ENCODE data around the gene LPAR3.

The LPAR3 gene

GRCh38 chr1:84855691-84856630, 37.0 kb downstream of the LPAR3 start:
- H3K4me3 ChIP-seq (ENCODE audit: low read length) = no peak overlapping the region
- no peak for TF ChIP-seq ZNF274 (IDR thresholded peaks at IDR 0.05; ENCODE audit: low read depth, low read length)

- no peak for TF ChIP-seq ZNF274 (IDR thresholded peaks at IDR 0.05; ENCODE audit: low read depth, low read length)
- H3K4me3 ChIP-seq (ENCODE audit: low read length) = no peak overlapping the region
Observed at GRCh38 chr1:84855168-84855567, 37.8 kb downstream of the LPAR3 start.

GRCh38 chr1:84853741-84854721, 39.0 kb downstream of the LPAR3 start:
- TF ChIP-seq ZNF274 (IDR thresholded peaks at IDR 0.05; ENCODE audit: low read depth, low read length) = no peak
- H3K4me3 ChIP-seq (ENCODE audit: low read length) = no peak overlapping the region

- no peak for TF ChIP-seq ZNF274 (IDR thresholded peaks at IDR 0.05; ENCODE audit: low read depth, low read length)
- no peak overlapping the region for H3K4me3 ChIP-seq (ENCODE audit: low read length)
Observed at GRCh38 chr1:84851839-84852238, 41.2 kb downstream of the LPAR3 start.

GRCh38 chr1:84849357-84849975, 43.5 kb downstream of the LPAR3 start:
- no peak for TF ChIP-seq ZNF274 (IDR thresholded peaks at IDR 0.05; ENCODE audit: low read depth, low read length)
- no peak overlapping the region for H3K4me3 ChIP-seq (ENCODE audit: low read length)

- no peak overlapping the region for H3K4me3 ChIP-seq (ENCODE audit: low read length)
- no peak for TF ChIP-seq ZNF274 (IDR thresholded peaks at IDR 0.05; ENCODE audit: low read depth, low read length)
Observed at GRCh38 chr1:84847253-84848250, 45.5 kb downstream of the LPAR3 start.

GRCh38 chr1:84846387-84846786, 46.6 kb downstream of the LPAR3 start:
- no peak overlapping the region for H3K4me3 ChIP-seq (ENCODE audit: low read length)
- TF ChIP-seq ZNF274 (IDR thresholded peaks at IDR 0.05; ENCODE audit: low read depth, low read length) = no peak

GRCh38 chr1:84845357-84845756, 47.6 kb downstream of the LPAR3 start:
- TF ChIP-seq ZNF274 (IDR thresholded peaks at IDR 0.05; ENCODE audit: low read depth, low read length) = no peak
- H3K4me3 ChIP-seq (ENCODE audit: low read length) = no peak overlapping the region

- no peak for TF ChIP-seq ZNF274 (IDR thresholded peaks at IDR 0.05; ENCODE audit: low read depth, low read length)
Observed at GRCh38 chr1:84844094-84844493, 48.9 kb downstream of the LPAR3 start.

GRCh38 chr1:84842748-84843231, 50.2 kb downstream of the LPAR3 start:
- no peak for TF ChIP-seq ZNF274 (IDR thresholded peaks at IDR 0.05; ENCODE audit: low read depth, low read length)

More at GRCh38 chr1:84844094-84844493, 48.9 kb downstream of the LPAR3 start:
- H3K4me3 ChIP-seq (ENCODE audit: low read length) = no peak overlapping the region

GRCh38 chr1:84841971-84842370, 51.0 kb downstream of the LPAR3 start:
- TF ChIP-seq ZNF274 (IDR thresholded peaks at IDR 0.05; ENCODE audit: low read depth, low read length) = no peak
- H3K4me3 ChIP-seq (ENCODE audit: low read length) = no peak overlapping the region

More at GRCh38 chr1:84842748-84843231, 50.2 kb downstream of the LPAR3 start:
- no peak overlapping the region for H3K4me3 ChIP-seq (ENCODE audit: low read length)

GRCh38 chr1:84840346-84840745, 52.7 kb downstream of the LPAR3 start:
- no peak for TF ChIP-seq ZNF274 (IDR thresholded peaks at IDR 0.05; ENCODE audit: low read depth, low read length)
- no peak overlapping the region for H3K4me3 ChIP-seq (ENCODE audit: low read length)

GRCh38 chr1:84839544-84839943, 53.5 kb downstream of the LPAR3 start:
- no peak for TF ChIP-seq ZNF274 (IDR thresholded peaks at IDR 0.05; ENCODE audit: low read depth, low read length)
- no peak overlapping the region for H3K4me3 ChIP-seq (ENCODE audit: low read length)
